GM21528 (cell line): ENCODE results near the gene ADAMTSL1.
"Not testable (repeated sequence)": the region's sequence is repeated elsewhere in the genome, so short reads cannot be mapped to it uniquely, and the experiment has no call there.

Source experiments
- ATAC-seq: cut with Tn5 transposase; IDR thresholded peaks from one replicate; pipeline ENCODE4 v1.9.1; 2021; ENCODE audit warnings: mild to moderate bottlenecking, moderate library complexity; ENCODE audit not compliant: unreplicated experiment, low FRiP score

Gene ADAMTSL1

DNA sequence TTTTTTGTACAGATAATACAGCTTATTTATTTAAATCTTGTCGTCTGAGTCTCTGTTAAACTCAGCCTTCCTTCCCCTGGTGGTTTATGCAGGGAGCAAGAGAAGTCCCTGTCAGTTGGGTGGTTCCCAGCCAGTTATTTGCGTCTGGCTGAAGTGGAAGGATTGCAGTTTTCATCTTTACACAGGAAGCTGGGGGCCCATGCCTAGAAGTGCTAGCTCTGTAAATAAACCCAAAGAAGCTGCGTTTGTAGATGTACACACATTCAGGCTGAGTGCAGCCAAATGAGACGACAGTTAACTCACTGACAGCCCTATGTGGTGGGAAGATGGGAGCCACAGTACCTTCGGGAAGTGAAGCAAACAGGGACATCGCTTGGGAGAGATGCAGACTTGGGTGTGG, 437.0 kb downstream of the ADAMTSL1 start:
- ATAC-seq = no peak

DNA sequence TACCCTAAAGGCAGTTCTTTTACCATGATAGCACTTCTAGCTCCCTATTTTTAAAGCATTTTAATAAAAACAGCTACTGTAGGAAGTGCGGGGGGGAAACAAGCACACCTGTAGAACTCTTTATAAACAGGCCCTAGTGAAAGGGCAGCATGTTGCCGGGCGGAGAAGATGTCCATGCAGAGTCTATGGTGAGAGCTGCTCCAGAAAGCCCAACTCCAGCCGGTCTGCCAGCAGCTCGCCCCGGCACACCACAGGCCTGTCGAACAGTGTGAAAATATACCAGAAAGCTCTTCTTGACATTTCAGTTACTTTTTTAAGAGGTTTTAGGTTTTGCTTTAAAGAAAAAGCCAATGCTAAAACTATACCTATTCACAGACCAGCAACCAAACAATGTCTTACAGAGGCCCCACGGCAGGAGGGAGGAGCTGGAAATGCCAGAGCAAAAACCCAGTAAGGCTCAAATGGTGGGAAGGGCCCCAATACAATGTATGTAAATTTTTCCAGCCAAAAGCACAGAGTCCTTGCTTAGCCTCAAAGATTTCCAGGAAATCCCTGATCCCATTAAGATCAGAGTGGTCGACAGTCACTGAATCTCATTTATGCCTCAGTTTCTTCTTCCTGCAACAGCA, 437.9 kb downstream of the ADAMTSL1 start:
- ATAC-seq = no peak

DNA sequence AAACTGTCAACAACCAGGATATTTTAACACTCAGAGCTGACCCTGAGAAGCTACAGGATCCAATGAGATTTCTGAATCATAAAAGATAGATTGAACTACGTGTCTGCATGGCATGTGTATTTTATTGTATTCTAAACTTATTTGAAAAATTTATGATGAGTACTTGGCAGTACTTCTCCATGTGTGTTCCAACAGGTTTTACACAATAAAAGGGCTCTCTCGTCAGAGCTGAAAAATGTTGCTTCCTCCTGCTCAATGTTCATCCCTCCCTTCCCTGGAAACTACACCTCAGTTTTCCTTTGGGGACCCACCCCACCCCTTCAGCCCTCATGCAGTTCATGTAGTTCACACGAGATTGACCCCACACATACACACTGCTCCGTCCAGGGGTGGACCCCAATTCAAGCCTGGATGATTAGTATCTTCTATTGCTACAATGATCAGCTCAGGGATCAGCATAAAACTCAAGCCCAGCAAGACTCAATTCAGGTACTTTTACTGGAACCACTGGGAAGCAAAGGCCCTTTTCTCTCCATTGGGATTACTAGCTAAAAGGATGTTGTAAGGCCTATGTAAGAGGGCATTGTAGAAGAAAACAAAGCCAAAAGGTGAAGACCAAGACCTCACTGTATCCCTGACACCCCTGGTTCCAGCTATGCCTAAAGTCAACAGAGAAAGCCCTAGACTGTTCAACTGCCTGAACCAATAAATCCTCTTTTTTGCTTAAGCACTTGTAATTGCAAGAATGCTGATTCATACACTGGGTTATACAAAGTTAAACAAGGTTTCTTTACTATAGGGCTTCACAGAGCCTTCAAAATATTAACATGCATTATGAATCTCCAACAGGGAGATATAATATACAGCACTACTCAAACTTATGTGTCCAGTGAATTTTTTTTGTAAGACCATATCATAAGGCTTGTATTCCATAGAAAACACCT, 446.5 kb downstream of the ADAMTSL1 start:
- ATAC-seq = no peak

DNA sequence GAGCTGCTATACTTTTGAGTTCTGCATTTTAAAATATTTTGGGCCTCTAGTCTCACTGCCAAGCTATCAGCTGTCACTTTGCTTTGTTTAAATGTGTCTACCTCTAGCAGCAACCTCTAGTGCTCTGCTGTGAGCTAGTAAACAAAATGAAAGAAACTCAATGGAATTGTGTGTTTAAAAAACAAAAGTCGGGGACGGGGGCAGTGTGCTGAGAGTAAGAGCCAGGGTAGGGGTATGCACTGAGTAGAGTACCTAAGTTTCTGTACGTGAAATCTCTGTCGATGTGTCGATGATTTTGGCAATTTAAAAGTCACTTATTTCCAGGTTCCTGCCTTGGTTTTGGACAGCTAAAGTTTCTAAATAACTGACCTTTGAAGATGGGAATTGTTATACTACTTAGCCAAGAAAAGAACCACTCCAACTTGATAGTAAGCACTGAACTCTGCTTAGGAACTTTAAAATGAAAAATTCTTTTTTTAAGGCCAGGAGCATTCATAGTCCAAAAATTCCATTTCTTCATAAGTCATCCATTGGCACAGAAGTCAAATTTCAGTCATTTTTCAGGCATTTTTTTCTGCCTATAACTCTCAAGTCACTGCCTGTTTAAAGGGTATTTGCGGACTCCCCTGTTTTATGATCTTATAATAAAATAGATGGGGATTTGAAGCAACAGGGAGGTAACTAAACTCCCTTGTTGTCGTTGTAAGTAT, 447.6 kb downstream of the ADAMTSL1 start:
- no peak for ATAC-seq

DNA sequence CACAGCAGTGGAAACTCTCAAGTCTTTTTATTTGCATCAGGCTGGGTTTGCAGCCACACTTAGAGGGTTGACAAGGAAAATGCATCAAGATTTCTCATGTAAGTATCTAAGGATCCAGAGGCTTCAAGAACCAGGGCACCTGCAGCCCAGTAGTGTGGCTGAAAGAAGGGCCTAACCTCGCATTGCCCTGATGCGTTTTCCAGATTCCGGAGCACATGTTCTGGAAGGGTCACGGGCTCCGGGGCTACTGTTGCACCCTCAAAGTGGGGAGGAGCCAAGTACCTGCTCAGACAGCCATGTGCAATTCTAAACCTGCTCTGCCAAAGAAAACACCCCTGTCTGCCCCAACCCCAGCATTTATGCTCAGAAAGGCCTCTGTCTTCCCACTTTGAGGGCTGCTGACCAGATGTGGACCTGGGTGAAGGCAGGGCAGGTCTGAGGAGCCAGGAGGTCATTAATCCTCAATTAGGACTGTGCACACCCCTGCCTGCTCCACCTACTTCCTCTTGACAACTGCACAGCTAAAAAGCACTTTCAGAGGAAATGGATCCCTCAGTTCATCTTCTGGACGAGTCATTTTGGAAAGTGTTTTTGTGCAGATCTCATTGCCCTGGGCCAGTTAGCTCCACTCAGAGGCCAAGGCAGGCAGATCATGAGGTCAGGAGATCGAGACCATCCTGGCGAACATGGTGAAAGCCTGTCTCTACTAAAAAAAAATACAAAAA, 448.4 kb downstream of the ADAMTSL1 start:
- no peak for ATAC-seq

DNA sequence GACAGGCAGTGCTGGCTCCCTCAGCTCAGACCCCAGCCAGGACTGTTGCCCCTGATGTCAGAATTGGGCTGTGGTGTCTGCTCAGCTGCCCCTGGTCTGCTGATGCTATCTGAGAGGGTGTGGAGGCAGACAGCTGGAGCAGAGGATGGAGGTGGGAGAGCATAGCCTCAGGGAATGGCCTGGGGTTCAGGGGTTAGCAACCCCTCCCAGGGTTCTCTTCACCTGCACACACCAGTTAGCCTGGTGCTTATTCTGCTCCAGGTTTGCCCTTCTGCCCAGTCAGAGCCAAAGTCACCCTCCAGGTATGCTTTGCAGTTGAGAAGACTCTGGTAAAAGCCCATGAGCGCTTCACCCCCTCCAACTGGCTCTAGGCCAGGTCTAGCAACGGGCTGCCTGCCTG, 449.2 kb downstream of the ADAMTSL1 start:
- no peak for ATAC-seq

DNA sequence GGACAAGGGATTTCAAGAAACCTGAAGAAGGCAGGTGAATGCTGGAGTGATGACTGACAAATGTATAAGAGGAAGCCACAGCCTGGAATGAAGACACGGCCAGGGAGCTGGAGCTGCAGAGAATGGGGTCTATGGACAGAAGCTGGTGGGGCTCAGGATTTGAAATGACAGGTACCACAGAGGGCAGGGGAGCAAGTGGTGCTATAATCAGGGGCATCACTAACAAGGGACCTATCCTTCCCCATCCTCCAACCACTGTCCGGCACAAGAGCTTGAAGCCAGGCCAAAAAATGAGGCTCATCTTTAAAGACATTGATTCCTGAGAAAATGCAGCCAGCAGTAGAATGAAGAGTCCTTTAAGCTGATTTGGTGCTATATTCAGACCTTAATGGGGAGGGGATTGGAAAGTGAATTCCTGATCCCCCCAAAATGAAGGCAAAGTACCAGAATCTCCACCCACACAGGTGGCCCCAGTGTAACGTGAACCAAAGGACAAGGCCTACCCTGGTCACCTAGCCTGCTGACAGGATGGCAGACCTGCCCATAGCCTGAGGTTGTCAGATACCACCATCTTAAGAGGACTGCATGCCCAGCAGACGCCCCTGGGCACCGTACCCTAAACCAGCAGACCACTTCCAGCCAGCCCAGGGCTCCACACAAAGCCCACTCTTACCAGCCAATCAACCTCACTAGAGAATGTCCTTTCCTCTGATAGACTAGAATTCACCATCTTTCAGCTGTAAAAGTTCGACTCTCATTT, 449.9 kb downstream of the ADAMTSL1 start:
- no peak for ATAC-seq

DNA sequence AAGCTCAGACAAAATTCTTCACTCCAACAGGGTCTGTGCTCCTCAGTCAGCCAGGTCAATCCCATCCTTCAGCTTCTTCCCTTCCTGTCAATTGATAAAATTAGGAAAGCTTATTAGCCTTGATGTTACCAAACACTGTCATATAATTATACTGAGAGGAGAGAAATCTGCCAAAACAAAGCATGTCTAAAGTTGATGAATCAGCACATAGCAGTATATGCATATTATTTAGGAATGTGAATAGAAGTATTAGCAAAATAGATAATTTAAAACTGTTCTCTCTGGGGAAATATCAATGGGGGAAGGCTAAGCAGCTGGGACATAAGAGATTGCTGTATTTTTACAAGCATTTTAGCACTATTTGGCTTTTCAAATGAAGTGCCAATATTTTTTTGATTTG, 451.9 kb downstream of the ADAMTSL1 start:
- no peak for ATAC-seq

DNA sequence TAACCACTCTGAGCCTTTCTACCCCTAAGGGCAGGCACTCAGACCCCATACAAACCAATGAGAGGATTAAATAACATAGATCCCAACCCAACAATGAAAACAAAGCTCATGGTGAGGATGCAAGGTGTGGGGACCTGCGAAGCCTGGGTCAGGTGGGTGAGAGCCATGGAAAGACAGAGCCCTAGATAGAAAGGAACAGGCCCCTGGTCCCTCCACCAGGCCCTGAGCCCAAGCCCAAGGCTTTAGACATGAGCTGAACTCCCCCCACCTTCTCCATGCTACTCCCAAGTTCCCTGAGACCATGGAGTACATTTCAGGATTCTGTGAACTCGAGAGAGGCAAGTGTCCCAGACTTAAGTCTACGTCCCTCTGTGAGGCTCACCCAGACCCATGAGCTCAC, 452.6 kb downstream of the ADAMTSL1 start:
- ATAC-seq = no peak

DNA sequence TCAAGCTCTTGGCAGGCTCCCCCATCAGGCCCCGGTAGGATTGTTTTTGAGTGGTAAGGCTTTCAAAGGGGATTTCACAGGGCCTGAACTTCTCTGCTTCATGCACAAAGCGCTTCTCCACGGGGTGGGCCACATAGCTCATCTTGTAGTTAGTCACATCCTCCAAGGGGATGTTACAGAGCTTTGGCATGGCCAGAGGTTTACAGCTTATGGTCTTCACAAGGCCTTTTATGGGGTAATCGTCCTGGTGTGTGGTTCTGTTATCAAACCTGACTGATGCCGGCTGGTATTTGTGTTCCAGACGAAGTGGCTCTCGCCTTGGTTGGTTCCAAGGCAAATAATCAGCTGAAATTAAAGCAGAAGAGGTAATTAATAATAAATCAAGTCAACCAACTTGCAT, 454.8 kb downstream of the ADAMTSL1 start:
- no peak for ATAC-seq

DNA sequence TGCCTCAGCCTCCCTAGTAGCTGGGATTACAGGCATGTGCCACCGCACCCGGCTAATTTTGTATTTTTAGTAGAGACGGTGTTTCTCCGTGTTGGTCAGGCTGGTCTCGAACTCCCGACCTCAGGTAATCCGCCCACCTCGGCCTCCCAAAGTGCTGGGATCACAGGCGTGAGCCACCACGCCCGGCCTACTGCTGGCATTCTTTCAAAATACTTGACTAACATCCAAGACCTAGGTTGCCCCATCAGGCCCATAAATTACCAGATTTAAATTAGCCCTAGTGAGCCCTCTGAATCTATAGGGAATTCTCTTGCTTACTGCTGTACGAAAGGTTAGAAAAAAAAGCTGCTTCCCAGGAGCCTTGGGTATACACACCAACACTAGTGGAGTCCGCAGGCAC, 456.7 kb downstream of the ADAMTSL1 start:
- not testable (repeated sequence) for ATAC-seq

DNA sequence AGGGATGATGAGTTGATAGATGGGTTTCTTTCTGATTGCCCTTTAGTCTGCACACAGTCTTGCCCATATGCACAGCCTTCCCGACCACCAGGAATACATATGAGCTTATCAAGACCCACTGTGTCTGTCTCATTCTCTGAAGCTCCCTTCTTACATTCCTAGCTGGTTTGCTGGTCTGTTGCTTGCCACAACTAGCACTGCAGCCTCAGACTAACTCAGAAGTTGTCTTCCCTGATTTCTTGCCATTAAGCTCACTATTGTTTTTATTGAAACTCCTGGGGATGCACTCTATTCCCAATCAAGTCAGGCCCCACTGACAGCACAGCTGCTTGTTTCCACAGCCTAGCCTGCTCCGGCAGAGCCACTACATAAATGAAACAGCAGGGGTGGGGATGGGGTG, 461.6 kb downstream of the ADAMTSL1 start:
- no peak for ATAC-seq

DNA sequence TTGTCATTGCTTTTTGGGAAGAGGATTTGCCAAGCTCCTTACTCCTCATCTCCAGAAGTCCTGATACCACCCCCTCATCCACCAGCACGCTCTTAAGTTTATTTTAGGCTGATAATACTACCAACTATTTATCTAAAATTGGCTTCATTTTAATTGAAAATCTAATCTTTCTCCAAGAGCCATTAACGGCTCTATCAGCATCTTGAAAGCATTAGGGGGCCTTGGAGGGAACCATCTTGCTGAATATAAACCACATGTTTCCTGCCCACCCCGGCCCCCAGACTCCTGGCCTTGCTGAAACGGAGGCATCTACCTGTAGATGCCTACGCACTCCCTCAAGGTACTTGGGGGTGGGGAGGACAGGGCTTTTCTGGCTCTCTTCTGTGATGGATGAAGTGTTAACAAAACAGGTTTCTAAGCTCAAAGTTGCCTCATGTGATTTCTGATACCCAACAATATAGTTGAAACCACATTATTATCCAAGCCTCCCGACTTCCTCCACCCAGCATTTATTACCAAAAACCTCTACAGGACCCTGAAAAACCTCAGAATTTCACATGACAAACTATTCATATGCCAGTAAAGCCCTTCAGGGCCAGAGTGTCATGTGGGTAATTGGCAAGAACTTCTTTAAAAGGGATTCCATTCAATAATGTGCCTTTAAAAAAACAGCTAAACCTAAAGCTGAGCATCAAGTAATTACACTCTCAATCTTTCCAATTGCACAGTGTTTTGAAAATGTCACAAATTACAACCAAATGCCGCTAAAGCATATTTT, 462.3 kb downstream of the ADAMTSL1 start:
- ATAC-seq = no peak

DNA sequence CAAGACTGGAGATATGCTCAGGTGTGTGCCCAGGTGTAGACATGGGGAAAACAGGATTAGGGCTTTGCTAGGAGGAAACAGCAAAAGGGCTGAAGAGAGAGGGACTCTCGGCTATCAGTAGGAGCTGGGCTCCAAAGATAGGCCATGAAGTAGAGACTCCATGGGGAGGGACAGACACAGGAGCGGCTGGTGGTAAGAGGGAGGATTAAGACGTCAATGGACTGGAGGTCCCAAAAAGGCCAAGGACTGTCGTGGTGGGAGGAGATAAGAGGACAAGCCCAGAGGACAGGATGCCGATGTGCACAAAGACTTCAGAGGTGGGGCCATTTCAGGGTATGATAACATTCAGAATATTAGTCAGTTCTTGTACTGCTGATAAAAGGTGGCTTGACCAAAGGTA, 466.0 kb downstream of the ADAMTSL1 start:
- ATAC-seq = no peak

DNA sequence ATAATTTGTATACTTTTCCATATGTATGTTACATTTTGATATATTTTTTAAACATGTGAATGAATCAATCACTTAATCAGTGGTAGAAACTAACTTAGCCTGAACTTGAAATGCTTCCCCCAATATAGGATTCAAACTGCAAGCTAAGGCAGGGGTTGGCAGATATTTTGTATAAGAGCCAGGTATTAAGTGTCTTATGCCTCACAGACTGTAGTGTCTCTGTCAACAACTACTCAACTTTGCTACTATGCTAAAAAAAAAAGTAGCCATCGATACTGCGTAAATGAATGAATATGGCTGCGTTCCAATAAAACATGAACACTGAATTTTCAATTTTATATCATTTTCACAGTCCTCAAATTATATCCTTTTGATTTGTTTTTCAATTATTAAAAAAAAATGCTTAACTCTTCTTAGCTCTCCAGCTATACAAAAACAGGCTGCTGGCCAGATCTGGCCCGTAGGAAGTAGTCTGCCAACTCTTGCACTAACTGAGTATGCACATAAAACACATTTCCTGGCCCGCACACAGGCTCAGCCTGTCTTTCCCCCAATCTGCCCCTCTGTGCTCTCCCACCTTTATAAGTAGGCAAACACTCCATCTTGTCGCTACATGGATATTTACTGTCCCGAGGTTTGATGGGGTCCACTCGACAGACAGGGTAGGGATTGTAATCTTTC, 467.2 kb downstream of the ADAMTSL1 start:
- ATAC-seq = no peak

DNA sequence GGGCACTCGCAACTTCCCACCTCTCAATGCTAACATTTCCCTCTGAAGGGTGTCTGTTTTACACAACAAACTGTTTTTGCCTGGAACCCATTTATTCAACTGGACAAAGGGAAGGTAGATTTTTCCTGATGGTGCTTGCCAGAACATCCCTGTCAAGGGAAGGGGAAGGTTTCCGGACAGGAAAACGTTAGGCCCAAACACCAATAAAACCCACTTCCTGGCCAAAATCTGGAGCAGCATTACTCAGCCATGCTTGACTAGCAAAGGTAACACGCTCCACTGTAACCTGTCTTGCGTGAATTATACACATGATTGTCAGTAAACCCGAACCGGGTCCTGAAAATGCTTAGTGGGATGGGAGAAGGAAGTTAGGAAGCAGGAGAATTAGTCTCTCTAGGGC, 468.8 kb downstream of the ADAMTSL1 start:
- ATAC-seq = no peak

DNA sequence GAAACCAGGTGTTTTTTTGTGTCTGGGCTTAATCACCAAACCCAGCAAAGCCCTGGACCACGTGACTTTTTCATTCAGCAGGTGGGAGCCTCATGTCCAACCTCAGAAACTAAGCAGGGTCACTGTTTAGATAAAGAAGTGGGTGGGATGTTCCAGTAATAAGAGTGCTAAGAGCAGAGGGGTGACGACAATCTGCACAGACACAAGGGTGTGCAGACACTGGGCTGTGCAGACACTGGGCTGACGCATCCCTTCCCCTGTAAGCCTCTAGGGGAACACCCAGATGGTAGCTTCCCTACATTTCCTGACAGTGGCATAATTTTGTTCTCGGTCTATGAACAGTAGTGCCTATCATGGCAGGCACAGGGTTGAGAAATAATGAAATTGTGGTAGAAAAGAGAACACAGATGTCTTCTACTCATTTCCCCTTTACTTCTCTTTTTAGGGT, 474.0 kb downstream of the ADAMTSL1 start:
- ATAC-seq = no peak

DNA sequence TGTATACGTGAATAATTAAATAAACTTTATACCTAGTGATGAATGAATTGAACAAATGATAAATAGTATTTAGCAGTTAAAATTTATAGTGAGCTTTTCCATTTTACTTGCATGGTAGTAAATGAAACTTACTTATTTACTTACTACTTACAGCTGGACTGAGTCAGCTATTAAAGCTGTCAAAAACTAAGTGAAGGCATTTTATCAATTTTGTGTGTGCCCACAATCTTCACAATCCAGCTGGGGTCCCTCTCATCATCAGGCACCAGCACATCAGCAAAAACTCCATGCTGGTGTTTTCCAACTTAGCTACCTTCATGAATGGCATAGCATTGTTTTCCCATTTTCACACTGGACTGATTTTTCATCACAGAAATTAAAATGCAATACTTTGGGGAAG, 478.0 kb downstream of the ADAMTSL1 start:
- no peak for ATAC-seq

DNA sequence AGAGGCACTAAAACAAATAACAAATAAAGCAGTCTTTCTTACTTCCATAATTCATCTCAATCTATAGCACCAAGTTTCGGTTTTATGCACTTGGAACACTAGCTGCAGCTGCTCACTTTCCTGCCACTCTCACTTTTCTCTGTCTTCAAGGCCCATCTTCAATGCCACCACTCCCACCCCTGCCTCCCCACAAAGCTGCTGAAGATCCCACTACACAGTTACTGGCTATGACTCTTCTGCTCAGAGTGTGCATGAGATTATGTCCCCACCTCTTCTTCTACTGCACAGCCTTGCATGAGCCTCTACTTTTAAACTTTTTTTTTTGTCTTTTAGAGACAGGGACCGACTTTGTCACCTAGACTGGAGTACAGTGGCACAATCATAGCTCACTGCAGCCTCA, 481.7 kb downstream of the ADAMTSL1 start:
- ATAC-seq = no peak
